OCI-LY3 (cell line): Measurements from ENCODE around the gene POLA2.

Experiments
- CTCF ChIP-seq: fragments of 200-600, 300-600 bp; sonication (generic); IDR thresholded peaks from 2 replicates; pipeline ENCODE4 v1.5.1; 2014; ENCODE audit warnings: antibody characterized with exemption, low read length, low read depth
- EZH2phosphoT487 ChIP-seq: fragments of 200-600 bp; shearing (Covaris generic); IDR thresholded peaks from 2 replicates; pipeline ENCODE4 v1.6.1; 2018; ENCODE audit warnings: antibody characterized with exemption, mixed run types, low read depth

- TF ChIP-seq EZH2phosphoT487 (no peak), CTCF (no peak)
These were observed 41.8 kb downstream of the POLA2 start for GRCh38 chr11:65303555-65303954.
